Duodenal mucosa (tissue), 2 donors: Measurements from ENCODE around the gene MFAP4.

ENCODE experiments used
- H3K27ac ChIP-seq: one replicate; pipeline ENCODE4 v1.7.0; 2013; ENCODE audit warnings: low read depth, low read length
- H3K27me3 ChIP-seq, 2 donors: one replicate each; pipeline ENCODE4 v1.7.0; 2013; ENCODE audit warnings: low read length in 2 of 2, control low read depth in 1 of 2; ENCODE audit not compliant: insufficient read depth in 2 of 2, control insufficient read depth in 1 of 2
- H3K36me3 ChIP-seq, 2 donors: one replicate each; pipeline ENCODE4 v1.7.0; 2013; ENCODE audit warnings: low read length in 2 of 2, control low read depth in 1 of 2; ENCODE audit not compliant: insufficient read depth in 2 of 2, control insufficient read depth in 1 of 2
- H3K4me1 ChIP-seq, 2 donors: one replicate each; pipeline ENCODE4 v1.7.0; 2013; ENCODE audit warnings: low read length in 2 of 2, control low read depth in 1 of 2; ENCODE audit not compliant: insufficient read depth in 2 of 2, control insufficient read depth in 1 of 2
- H3K4me3 ChIP-seq, 2 donors: one replicate each; pipeline ENCODE4 v1.7.0; 2013; ENCODE audit warnings: low read length in 2 of 2, low read depth in 1 of 2
- H3K9ac ChIP-seq, 2 donors: one replicate each; pipeline ENCODE4 v1.7.0; 2013; ENCODE audit warnings: low read length in 2 of 2, low read depth in 1 of 2
- H3K9me3 ChIP-seq, 2 donors: one replicate each; pipeline ENCODE4 v1.7.0; 2013; ENCODE audit warnings: low read length in 2 of 2, control low read depth in 1 of 2; ENCODE audit not compliant: control insufficient read depth in 1 of 2

Gene MFAP4

GRCh38 chr17:19417611-19418010 lies 30.6 kb upstream of the MFAP4 start:
- H3K4me3 ChIP-seq = no peak overlapping the region
- H3K27me3 ChIP-seq = no peaks in the 10 kb centered on the region
- no peak overlapping the region for H3K9ac ChIP-seq
- no peaks in the 10 kb centered on the region for H3K36me3 ChIP-seq
- H3K4me1 ChIP-seq = peaks cover 0 to 3% of the 10 kb centered on the region in 2 donors
- no peaks in the 10 kb centered on the region for H3K9me3 ChIP-seq
- no peak overlapping the region for H3K27ac ChIP-seq

- Histone ChIP-seq H3K9me3 (no peaks in the 10 kb centered on the region), H3K27me3 (no peaks in the 10 kb centered on the region), H3K27ac (no peak overlapping the region), H3K4me1 (peaks cover 0 to 3% of the 10 kb centered on the region in 2 donors), H3K4me3 (no peak overlapping the region), H3K9ac (no peak overlapping the region), H3K36me3 (no peaks in the 10 kb centered on the region)
These were observed 29.1 kb upstream of the MFAP4 start for GRCh38 chr17:19415806-19416775.

GRCh38 chr17:19415311-19415710 lies 28.3 kb upstream of the MFAP4 start:
- Histone ChIP-seq H3K4me1 (peaks cover 0 to 3% of the 10 kb centered on the region in 2 donors), H3K9ac (no peak overlapping the region), H3K27ac (no peak overlapping the region), H3K9me3 (no peaks in the 10 kb centered on the region), H3K27me3 (no peaks in the 10 kb centered on the region), H3K36me3 (no peaks in the 10 kb centered on the region), H3K4me3 (no peak overlapping the region)

- Histone ChIP-seq H3K36me3 (no peaks in the 10 kb centered on the region), H3K4me1 (peaks cover 0 to 3% of the 10 kb centered on the region in 2 donors), H3K9ac (no peak overlapping the region), H3K9me3 (no peaks in the 10 kb centered on the region), H3K27me3 (no peaks in the 10 kb centered on the region), H3K27ac (no peak overlapping the region), H3K4me3 (no peak overlapping the region)
These were observed 27.6 kb upstream of the MFAP4 start for GRCh38 chr17:19414396-19415280.

GRCh38 chr17:19413761-19414160 lies 26.8 kb upstream of the MFAP4 start:
- no peaks in the 10 kb centered on the region for H3K36me3 ChIP-seq
- no peak overlapping the region for H3K9ac ChIP-seq
- H3K27ac ChIP-seq = no peak overlapping the region
- H3K9me3 ChIP-seq = no peaks in the 10 kb centered on the region
- H3K4me3 ChIP-seq = no peak overlapping the region
- H3K27me3 ChIP-seq = no peaks in the 10 kb centered on the region
- H3K4me1 ChIP-seq = peaks cover 0 to 3% of the 10 kb centered on the region in 2 donors

- no peak overlapping the region for H3K27ac ChIP-seq
- no peak overlapping the region for H3K4me3 ChIP-seq
- H3K36me3 ChIP-seq = no peaks in the 10 kb centered on the region
- no peak overlapping the region for H3K9ac ChIP-seq
- no peaks in the 10 kb centered on the region for H3K27me3 ChIP-seq
- peaks cover 0 to under 1% of the 10 kb centered on the region in 2 donors for H3K4me1 ChIP-seq
- no peaks in the 10 kb centered on the region for H3K9me3 ChIP-seq
These were observed 26.0 kb upstream of the MFAP4 start for GRCh38 chr17:19412984-19413383.

GRCh38 chr17:19412510-19412909 lies 25.5 kb upstream of the MFAP4 start:
- Histone ChIP-seq H3K4me3 (no peak overlapping the region), H3K9me3 (no peaks in the 10 kb centered on the region), H3K9ac (no peak overlapping the region), H3K4me1 (no peaks in the 10 kb centered on the region), H3K27ac (no peak overlapping the region), H3K27me3 (no peaks in the 10 kb centered on the region), H3K36me3 (no peaks in the 10 kb centered on the region)

- no peak overlapping the region for H3K9ac ChIP-seq
These were observed 24.6 kb upstream of the MFAP4 start for GRCh38 chr17:19411631-19412030.

GRCh38 chr17:19410875-19411620 lies 24.1 kb upstream of the MFAP4 start, which contains the start of gene RNF112:
Gene RNF112, plus strand, starts transcription at chr17:19411232. Its CDS starts 177 bp downstream, at chr17:19411409.
- Histone ChIP-seq H3K4me3 (peak within 1 kb of the TSS; percentile 35 to 54), H3K27ac (no peak within 1 kb of the TSS), H3K27me3 (no peaks in the 10 kb centered on the region), H3K9me3 (no peaks in the 10 kb centered on the region), H3K9ac (no peak within 1 kb of the TSS), H3K36me3 (no peaks in the 10 kb centered on the region), H3K4me1 (no peaks in the 10 kb centered on the region)

More at GRCh38 chr17:19411631-19412030, 24.6 kb upstream of the MFAP4 start:
- no peak overlapping the region for H3K4me3 ChIP-seq
- no peaks in the 10 kb centered on the region for H3K4me1 ChIP-seq
- H3K36me3 ChIP-seq = no peaks in the 10 kb centered on the region
- H3K27ac ChIP-seq = no peak overlapping the region
- H3K27me3 ChIP-seq = no peaks in the 10 kb centered on the region
- no peaks in the 10 kb centered on the region for H3K9me3 ChIP-seq
